HG02938 (cell line): Measurements from ENCODE around the gene INPPL1.

ENCODE experiments used
- ATAC-seq: cut with Tn5 transposase; IDR thresholded peaks from one replicate; pipeline ENCODE4 v1.9.1; 2021; ENCODE audit warnings: mild to moderate bottlenecking, moderate library complexity; ENCODE audit not compliant: unreplicated experiment

Gene INPPL1

GRCh38 chr11:72230764-72231365, 6.3 kb downstream of the INPPL1 start:
- ATAC-seq: no peak

GRCh38 chr11:72231396-72232259, 7.1 kb downstream of the INPPL1 start:
- ATAC-seq: no peak

GRCh38 chr11:72232260-72233055, 7.9 kb downstream of the INPPL1 start:
- no peak for ATAC-seq

GRCh38 chr11:72233056-72233772, 8.6 kb downstream of the INPPL1 start:
- no peak for ATAC-seq

GRCh38 chr11:72233773-72234513, 9.4 kb downstream of the INPPL1 start:
- ATAC-seq: no peak

- no peak for ATAC-seq
Observed at GRCh38 chr11:72234514-72234830, 9.9 kb downstream of the INPPL1 start.

GRCh38 chr11:72234920-72235319, 10.4 kb downstream of the INPPL1 start:
- ATAC-seq: no peak

- no peak for ATAC-seq
Observed at GRCh38 chr11:72235351-72236057, 10.9 kb downstream of the INPPL1 start.

GRCh38 chr11:72236083-72236697, 11.6 kb downstream of the INPPL1 start:
- ATAC-seq: no peak

GRCh38 chr11:72236774-72237111, 12.2 kb downstream of the INPPL1 start:
- no peak for ATAC-seq

- ATAC-seq: no peak
Observed at GRCh38 chr11:72237112-72237931, 12.8 kb downstream of the INPPL1 start.

- no peak for ATAC-seq
Observed at GRCh38 chr11:72238040-72238450, 13.5 kb downstream of the INPPL1 start.

GRCh38 chr11:72238492-72239312, 14.1 kb downstream of the INPPL1 start:
- ATAC-seq: no peak

- no peak for ATAC-seq
Observed at GRCh38 chr11:72239313-72239848, 14.8 kb downstream of the INPPL1 start.

- no peak for ATAC-seq
Observed at GRCh38 chr11:72239849-72240460, 15.4 kb downstream of the INPPL1 start.

GRCh38 chr11:72240461-72241290, 16.1 kb downstream of the INPPL1 start:
- no peak for ATAC-seq
